HG02759 (cell line): Measurements from ENCODE around the gene CYTH4.
A peak's percentile ranks its signal among the peaks of the same experiment; 100 is the strongest.
"Not testable (repeated sequence)": the region's sequence is repeated elsewhere in the genome, so short reads cannot be mapped to it uniquely, and the experiment has no call there.

ENCODE experiments used
- ATAC-seq: cut with Tn5 transposase; IDR thresholded peaks from one replicate; pipeline ENCODE4 v1.9.1; 2021; ENCODE audit warnings: mild to moderate bottlenecking, moderate library complexity; ENCODE audit not compliant: unreplicated experiment

The CYTH4 gene

DNA sequence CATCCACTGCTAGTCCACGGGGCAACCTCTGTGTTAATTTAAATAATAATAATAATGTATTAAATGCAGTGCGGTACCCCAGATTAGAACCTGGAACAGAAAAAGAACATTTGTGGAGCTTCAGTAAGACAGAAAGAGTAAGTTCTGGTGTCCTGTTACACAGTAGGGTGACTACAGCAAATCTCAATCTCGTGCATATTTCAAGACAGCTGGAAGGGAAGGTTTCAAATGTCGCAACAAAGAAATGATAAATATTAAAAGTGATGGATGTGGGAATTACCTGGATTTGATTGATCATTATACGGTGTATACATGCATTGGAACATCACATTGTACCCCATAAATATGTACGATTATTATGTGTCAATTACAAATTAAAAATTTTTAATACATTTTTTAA lies 36.6 kb upstream of the CYTH4 start:
- no peak for ATAC-seq

DNA sequence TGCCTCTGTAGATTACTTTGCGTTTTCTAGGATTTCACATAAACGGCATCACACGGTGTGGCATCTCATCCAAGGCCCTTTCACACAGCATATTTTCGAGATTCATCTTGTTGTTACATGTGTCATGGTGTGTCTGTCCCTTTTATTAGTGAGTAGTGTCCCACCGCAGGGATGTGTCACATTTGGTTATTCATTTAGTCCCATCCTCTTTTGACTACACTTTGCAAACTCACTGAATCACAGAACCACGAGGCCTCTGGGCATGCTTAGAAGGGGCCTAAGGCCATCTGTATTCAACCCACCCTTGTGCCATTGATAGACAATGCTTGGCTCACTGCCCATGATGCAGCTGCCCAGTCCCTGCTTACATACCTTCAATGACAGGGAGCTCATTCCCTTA lies 34.1 kb upstream of the CYTH4 start:
- no peak for ATAC-seq

GRCh38 chr22:37249986-37250385 lies 32.3 kb upstream of the CYTH4 start:
- no peak for ATAC-seq

- ATAC-seq: not testable (repeated sequence)
Measured at GRCh38 chr22:37251836-37252235, 30.5 kb upstream of the CYTH4 start.

- ATAC-seq: no peak
Measured at GRCh38 chr22:37253126-37253660, 29.1 kb upstream of the CYTH4 start.

GRCh38 chr22:37254209-37254866 lies 28.0 kb upstream of the CYTH4 start:
- no peak for ATAC-seq

- no peak for ATAC-seq
Measured at GRCh38 chr22:37254867-37255233, 27.5 kb upstream of the CYTH4 start.

DNA sequence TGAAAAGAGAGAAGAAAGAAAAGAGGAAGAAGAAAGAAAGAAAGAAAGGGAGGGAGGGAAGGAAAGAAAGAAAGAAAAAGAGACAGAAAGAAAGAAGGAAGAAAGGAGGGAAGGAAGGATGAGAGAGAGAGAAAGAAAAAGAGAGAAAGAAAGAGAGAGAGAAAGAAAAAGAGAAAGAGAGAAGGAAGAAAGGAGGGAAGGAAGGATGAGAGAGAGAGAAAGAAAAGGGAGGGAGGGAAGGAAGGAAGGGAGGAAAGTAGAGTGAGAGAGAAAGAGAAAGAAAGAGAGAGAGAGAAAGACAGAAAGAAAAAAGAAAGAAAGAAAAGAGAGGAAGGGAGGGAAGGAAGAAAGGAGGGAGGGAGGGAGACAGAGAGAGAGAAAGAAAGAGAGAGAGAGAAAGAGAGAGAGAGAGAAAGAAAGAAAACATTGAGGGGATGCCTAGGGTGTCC lies 26.7 kb upstream of the CYTH4 start:
- no peak for ATAC-seq

DNA sequence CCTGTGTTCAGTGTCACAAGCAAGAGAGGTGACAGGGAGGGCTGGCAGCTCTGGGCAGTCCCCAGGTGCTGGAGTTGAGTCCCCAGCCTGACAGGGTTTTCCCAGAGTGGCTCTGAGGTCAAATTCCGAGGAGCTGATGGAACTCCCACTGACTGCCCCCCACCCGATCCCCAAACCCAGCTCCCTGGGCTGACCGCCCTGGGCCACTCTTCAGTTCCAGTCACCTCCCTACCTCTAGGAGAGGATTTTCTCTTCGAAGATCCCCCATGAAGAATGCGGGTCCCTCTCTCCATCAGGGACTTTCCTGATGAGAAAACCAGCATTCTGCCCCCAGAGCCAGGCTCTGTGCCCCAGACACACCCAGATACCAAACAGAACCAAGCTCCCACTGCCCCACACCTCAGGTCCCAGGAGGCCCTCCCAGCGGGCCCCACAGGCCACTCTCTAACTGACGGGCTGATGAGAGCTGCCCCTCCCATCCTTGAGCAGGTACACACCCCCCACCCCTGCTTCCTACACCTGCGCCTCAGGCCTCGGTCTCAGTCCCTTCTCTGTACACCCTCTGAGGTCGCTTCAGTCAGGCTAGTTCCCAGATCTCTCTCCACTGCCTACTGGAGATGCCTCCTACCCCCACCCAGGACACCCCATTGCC lies 26.1 kb upstream of the CYTH4 start:
- no peak for ATAC-seq

DNA sequence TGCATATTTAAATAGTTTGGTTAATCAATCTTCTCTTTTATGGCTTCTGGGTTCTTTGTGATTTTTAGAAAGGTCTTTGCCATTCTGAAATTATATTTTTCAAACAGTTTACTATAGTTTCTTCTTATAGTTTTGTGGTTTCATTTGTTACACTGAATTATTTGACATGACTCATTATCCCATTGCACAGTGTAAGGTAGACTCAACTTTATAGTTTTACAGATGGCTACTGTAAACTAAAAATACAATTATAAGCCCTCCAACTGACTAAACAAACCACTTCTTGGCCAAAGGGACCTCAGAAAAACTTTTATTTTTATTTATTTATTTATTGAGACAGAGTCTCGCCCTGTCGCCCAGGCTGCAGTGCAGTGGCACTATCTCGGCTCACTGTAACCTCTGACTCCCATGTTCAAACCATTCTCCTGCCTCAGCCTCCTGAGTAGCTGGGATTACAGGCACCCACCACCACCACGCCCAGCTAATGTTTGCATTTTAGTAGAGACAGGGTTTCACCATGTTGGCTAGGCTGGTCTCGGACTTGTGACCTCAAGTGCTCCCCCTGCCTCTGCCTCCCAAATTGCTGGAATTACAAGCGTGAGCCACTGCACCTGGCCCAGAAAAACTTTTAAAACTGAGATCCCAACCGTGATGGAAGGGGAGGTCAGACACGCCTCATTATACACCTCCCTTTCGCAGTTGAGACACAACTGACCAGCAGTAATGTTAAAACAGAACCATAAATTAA lies 24.1 kb upstream of the CYTH4 start:
- no peak for ATAC-seq

GRCh38 chr22:37258753-37259401 lies 23.4 kb upstream of the CYTH4 start:
- ATAC-seq: no peak

GRCh38 chr22:37259540-37260029 lies 22.7 kb upstream of the CYTH4 start:
- ATAC-seq: no peak

DNA sequence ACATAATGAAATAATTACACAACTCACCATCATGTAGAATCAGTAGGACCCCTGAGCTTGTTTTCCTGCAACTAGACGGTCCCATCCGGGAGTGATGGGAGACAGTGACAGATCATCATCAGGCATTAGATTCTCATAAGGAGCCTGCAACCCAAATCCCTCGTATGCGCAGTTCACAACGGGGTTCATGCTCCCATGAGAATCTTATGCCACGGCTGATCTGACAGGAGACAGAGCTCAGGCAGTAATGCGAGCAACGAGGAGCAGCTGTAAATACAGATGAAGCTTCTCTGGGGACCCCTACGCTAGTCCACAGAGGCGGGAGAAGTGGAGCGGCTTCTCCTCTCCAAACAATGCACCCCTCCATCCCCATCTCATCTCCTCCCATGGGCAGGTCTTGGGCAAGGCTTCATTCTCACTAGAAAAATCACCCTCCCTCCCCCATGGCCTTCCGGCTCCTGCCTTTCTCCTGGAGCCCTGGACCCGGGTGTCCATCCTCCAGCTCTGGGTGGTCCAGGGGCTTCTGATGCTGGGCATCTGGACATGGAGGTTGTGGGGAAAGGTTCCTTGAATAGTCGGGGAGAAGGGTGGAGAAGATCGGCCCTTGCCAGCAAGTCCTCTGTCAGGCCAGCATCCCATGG lies 22.0 kb upstream of the CYTH4 start:
- no peak for ATAC-seq

GRCh38 chr22:37260901-37261336 lies 21.4 kb upstream of the CYTH4 start:
- no peak for ATAC-seq

DNA sequence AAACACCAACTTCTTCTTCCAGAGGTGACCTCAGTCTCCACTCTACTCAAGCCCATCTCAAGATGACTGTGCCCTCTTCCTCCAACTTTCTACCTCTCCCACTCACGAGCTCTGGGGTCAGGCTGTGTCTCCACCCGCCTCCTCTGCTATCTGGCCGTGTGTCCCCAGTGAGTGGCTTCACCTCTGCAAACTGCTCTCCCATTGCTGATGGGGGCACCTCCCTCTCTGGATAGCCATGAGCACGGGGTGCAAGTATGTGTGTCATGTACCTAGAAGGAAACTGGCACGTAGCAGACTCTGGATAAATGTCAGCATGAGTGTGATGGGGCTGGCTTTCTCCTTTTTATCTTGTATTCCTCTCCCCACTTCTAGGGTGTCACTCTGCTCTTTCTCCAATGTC lies 20.0 kb upstream of the CYTH4 start:
- no peak for ATAC-seq

GRCh38 chr22:37263966-37264887 lies 18.1 kb upstream of the CYTH4 start:
- ATAC-seq: no peak

- peak; percentile 6 for ATAC-seq
Measured at GRCh38 chr22:37266581-37267134, 15.7 kb upstream of the CYTH4 start.

- ATAC-seq: peak; percentile 79
Measured at GRCh38 chr22:37267135-37267587, 15.1 kb upstream of the CYTH4 start.
